ENCODE measurements around the gene PXYLP1. TPM values are rescaled to one million over a fixed set of nuclear protein-coding genes. Genes with fewer than 3 reads are reported as not detected.

Gene PXYLP1
- total RNA-seq, 1 experiment from 2014 or later, result 16.3 TPM

DNA sequence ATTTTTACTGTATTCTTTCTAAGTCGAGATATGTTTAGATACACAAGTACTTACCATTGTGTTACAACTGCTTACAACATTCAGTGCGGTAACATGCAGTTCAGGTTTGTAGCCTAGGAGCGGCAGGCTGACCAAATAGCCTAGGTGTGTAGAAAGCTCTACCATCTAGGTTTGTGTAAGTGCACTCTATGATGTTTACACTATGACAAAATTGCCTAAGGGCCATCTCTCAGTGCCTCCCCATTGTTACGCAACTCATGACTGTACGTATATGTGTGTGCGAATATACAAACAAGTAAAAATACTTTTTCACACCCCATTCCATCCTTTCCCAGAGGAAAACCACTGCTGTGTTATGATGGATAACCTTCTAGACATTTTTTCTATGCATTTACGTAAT is 44.3 kb downstream of the PXYLP1 start:
- CTCF ChIA-PET, result no interaction called here
- H3K9me3 Mint-ChIP-seq (ENCODE audit: low read depth, unreplicated experiment), result no peaks in the 10 kb centered on the region
- no peak for DNase-seq

DNA sequence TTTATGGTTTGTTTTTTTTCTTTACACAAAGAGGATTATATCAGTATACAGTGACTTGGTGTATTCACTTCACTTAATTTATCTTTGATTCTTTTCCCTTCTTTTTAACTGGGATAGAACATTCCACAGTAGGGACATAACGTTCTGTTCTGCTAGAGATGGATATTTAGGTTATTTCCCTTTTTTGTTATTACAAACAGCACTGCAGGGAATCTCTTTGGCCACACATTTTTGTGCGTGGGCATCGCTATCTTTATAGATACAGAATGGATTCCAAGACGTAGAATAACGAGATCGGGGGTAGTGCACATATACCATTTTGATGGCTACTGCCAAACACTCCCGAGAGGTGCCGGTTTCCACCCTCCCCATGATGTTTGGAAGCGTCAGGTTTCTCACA is 44.8 kb downstream of the PXYLP1 start:
- H3K9me3 Mint-ChIP-seq (ENCODE audit: low read depth, unreplicated experiment), result no peaks in the 10 kb centered on the region
- H3K4me1 Mint-ChIP-seq (ENCODE audit: low read depth, unreplicated experiment), result no peaks in the 10 kb centered on the region
- TF ChIP-seq, protein P1, sequence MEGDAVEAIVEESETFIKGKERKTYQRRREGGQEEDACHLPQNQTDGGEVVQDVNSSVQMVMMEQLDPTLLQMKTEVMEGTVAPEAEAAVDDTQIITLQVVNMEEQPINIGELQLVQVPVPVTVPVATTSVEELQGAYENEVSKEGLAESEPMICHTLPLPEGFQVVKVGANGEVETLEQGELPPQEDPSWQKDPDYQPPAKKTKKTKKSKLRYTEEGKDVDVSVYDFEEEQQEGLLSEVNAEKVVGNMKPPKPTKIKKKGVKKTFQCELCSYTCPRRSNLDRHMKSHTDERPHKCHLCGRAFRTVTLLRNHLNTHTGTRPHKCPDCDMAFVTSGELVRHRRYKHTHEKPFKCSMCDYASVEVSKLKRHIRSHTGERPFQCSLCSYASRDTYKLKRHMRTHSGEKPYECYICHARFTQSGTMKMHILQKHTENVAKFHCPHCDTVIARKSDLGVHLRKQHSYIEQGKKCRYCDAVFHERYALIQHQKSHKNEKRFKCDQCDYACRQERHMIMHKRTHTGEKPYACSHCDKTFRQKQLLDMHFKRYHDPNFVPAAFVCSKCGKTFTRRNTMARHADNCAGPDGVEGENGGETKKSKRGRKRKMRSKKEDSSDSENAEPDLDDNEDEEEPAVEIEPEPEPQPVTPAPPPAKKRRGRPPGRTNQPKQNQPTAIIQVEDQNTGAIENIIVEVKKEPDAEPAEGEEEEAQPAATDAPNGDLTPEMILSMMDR (IDR thresholded peaks at IDR 0.05; ENCODE audit: unreplicated experiment), result no peak
- no TSS peak for BruUV-seq (replicated peaks)
- H3K36me3 Mint-ChIP-seq (ENCODE audit: insufficient read depth, unreplicated experiment), result no peaks in the 10 kb centered on the region
- no peaks in the 10 kb centered on the region for H3K27me3 Mint-ChIP-seq (ENCODE audit: unreplicated experiment)
- DNase-seq, result no peak
- intact Hi-C loops (cut with micrococcal nuclease; ENCODE audit: unreplicated experiment), result no loop called here
- no peak overlapping the region for H3K27ac Mint-ChIP-seq (ENCODE audit: unreplicated experiment)
- H3K4me3 Mint-ChIP-seq (ENCODE audit: low read depth, unreplicated experiment), result no peak overlapping the region
- CTCF ChIA-PET, result no interaction called here

More for the DNA sequence above, 44.3 kb downstream of the PXYLP1 start:
- Mint-ChIP-seq H3K27me3 (ENCODE audit: unreplicated experiment) (no peaks in the 10 kb centered on the region), H3K4me1 (ENCODE audit: low read depth, unreplicated experiment) (no peaks in the 10 kb centered on the region), H3K4me3 (ENCODE audit: low read depth, unreplicated experiment) (no peak overlapping the region), H3K27ac (ENCODE audit: unreplicated experiment) (no peak overlapping the region), H3K36me3 (ENCODE audit: insufficient read depth, unreplicated experiment) (no peaks in the 10 kb centered on the region)
- TF ChIP-seq, protein P1 (IDR thresholded peaks at IDR 0.05; ENCODE audit: unreplicated experiment), result no peak
- BruUV-seq (replicated peaks), result no TSS peak
- intact Hi-C loops (cut with micrococcal nuclease; ENCODE audit: unreplicated experiment), result no loop called here

DNA sequence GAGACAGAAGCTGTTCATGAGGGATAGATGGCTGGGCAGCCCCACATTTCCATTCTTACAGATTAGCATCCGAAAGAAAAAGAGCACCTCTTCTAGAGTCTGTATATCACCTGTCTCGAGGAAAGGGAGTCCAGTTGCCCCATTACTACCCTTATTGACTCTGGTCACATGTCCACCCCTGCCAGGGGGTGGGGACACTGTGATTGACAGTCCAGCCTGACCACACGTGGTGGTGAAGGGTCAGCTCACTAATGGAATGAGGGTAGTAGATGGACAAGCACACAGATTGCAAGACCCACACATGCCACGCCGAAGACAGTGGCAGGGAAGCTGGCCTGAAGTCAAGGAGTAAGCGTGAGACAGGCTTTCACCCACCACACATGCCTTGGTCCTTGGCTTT is 45.8 kb downstream of the PXYLP1 start:
- Mint-ChIP-seq H3K9me3 (ENCODE audit: low read depth, unreplicated experiment) (no peaks in the 10 kb centered on the region), H3K4me3 (ENCODE audit: low read depth, unreplicated experiment) (no peak overlapping the region), H3K27ac (ENCODE audit: unreplicated experiment) (no peak overlapping the region), H3K27me3 (ENCODE audit: unreplicated experiment) (no peaks in the 10 kb centered on the region), H3K4me1 (ENCODE audit: low read depth, unreplicated experiment) (no peaks in the 10 kb centered on the region), H3K36me3 (ENCODE audit: insufficient read depth, unreplicated experiment) (no peaks in the 10 kb centered on the region)
- DNase-seq, result no peak
- TF ChIP-seq, protein P1 (IDR thresholded peaks at IDR 0.05; ENCODE audit: unreplicated experiment), result no peak
- CTCF ChIA-PET, result interaction anchor here (0.7 kb wide), 1 partner anchor 45 kb away, joined by 4 read pairs; no protein-coding TSS in a partner anchor
- intact Hi-C loops (cut with micrococcal nuclease; ENCODE audit: unreplicated experiment), result no loop called here
- BruUV-seq (replicated peaks), result no TSS peak

DNA sequence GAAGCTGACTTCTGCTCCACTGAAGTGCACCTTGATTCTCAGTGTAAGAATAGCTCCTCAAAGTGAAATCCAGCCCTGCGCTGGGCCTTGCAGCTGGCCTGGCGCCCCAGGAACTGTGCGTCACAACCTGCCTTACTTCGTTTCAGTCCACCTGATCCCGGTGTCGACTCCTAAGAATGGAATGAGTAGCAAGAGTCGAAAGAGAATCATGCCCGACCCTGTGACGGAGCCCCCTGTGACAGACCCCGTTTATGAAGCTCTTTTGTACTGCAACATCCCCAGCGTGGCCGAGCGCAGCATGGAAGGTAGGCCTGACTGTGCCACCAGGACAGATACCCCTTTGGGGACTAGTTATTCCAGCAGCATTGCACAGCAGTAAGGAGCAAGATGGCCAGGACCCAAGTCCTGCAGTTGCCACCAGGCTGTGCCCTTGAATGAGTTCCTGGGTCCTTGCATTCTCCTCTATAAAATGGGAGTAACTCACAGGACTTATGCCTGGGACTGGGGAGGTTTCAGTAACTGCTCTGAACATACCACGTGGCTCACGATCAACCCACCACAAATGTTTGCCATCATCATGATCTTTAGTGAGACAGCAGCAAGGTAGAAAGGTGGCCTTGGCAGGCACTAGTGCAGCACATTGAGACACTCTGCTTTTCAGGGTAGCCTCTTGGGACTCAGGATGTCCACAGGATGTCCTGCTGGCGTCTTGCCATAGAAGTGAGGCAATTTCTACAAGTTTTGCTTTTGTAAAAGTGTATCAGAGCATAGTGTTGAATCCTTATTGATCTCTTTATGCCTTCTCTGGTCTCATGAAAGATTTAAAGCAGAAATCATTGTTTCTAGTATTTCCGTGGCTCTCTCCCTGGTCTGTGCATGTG is 46.8 kb downstream of the PXYLP1 start:
- no peak overlapping the region for H3K27ac Mint-ChIP-seq (ENCODE audit: unreplicated experiment)
- H3K4me1 Mint-ChIP-seq (ENCODE audit: low read depth, unreplicated experiment), result no peaks in the 10 kb centered on the region
- H3K9me3 Mint-ChIP-seq (ENCODE audit: low read depth, unreplicated experiment), result no peaks in the 10 kb centered on the region
- DNase-seq, result no peak
- CTCF ChIA-PET, result no interaction called here
- H3K4me3 Mint-ChIP-seq (ENCODE audit: low read depth, unreplicated experiment), result no peak overlapping the region
- TF ChIP-seq, protein P1 (IDR thresholded peaks at IDR 0.05; ENCODE audit: unreplicated experiment), result no peak
- intact Hi-C loops (cut with micrococcal nuclease; ENCODE audit: unreplicated experiment), result loop anchor here (1.0 to 2.0 kb wide), 2 partner anchors 47 to 278 kb away; partner anchors contain the start of gene PXYLP1
- BruUV-seq (replicated peaks), result no TSS peak
- H3K27me3 Mint-ChIP-seq (ENCODE audit: unreplicated experiment), result no peaks in the 10 kb centered on the region
- H3K36me3 Mint-ChIP-seq (ENCODE audit: insufficient read depth, unreplicated experiment), result no peaks in the 10 kb centered on the region
